Left lung (tissue), 10 donors: ENCODE data around the gene GSX2. TPM values are rescaled to one million over a fixed set of nuclear protein-coding genes. Genes with fewer than 3 reads are reported as not detected.

Experiments
- ATAC-seq: fragments of 200-7000 bp; cut with Tn5 transposase; one replicate; pipeline ENCODE4 v1.9.1; 2020; ENCODE audit warnings: moderate library complexity
- DNase-seq, 4 donors: peaks; one replicate each; pipeline ENCODE4 v3.0.0-alpha.2; 2013 to 2020
- H3K27ac ChIP-seq, 2 donors: fragments of 200-600 bp; sonication (generic) in 1 of 2; one replicate each; pipeline versions ENCODE4 v1.5.0 to v1.8.0; 2020 to 2021
- H3K27me3 ChIP-seq, 2 donors: fragments of 200-600 bp; sonication (generic) in 1 of 2; one replicate each; pipeline versions ENCODE4 v1.5.0 to v1.8.0; 2020 to 2021
- H3K36me3 ChIP-seq, 2 donors: fragments of 200-600 bp; sonication (generic) in 1 of 2; one replicate each; pipeline versions ENCODE4 v1.5.0 to v1.8.0; 2020 to 2021
- H3K4me1 ChIP-seq, 2 donors: fragments of 200-600 bp; one replicate each; pipeline ENCODE4 v1.8.0; 2021
- H3K4me3 ChIP-seq, 2 donors: fragments of 200-600 bp; sonication (generic) in 1 of 2; one replicate each; pipeline versions ENCODE4 v1.5.0 to v1.8.0; 2020 to 2021; ENCODE audit warnings: mild to moderate bottlenecking in 1 of 2
- H3K9me3 ChIP-seq, 2 donors: fragments of 200-600 bp; sonication (generic) in 1 of 2; one replicate each; pipeline versions ENCODE4 v1.5.0 to v1.8.0; 2020 to 2021
- intact Hi-C, 2 donors: fragments of 100-400 bp; cut with DNase I; formaldehyde crosslinking; loops; one replicate each; pipeline versions ENCODE4 v1.11.2 to v1.14.2; 2022
- polyA plus RNA-seq, 6 donors: library from polyadenylated mRNA; unstranded; fragments of 120-200 nt; gene quantifications; one replicate each; pipeline ENCODE4 v1.2.1, GENCODE V29; 2013; ENCODE audit not compliant: insufficient read length in 6 of 6
- total RNA-seq, 2 donors: library from RNA; stranded (reverse); fragmentation: NEBNext Ultra II Directional; extraction: Animal tissue kit (Norgen Biotek cat#: 25700); gene quantifications; one replicate each; pipeline ENCODE4 v1.2.1, GENCODE V29; 2021
- TF ChIP-seq, protein P1 (sequence below), 2 donors: fragments of 200-600 bp; sonication (generic) in 1 of 2; IDR thresholded peaks; one replicate each; pipeline versions ENCODE4 v1.5.0 to v1.8.0; 2021; ENCODE audit warnings: antibody characterized with exemption in 2 of 2
- donor health status: DM: no; HTN: yes; CAD: no.
- donor health status: DM: no; HTN: no; CAD: no.

GSX2 gene
- total and polyA plus RNA-seq, 8 donors, result not detected

DNA sequence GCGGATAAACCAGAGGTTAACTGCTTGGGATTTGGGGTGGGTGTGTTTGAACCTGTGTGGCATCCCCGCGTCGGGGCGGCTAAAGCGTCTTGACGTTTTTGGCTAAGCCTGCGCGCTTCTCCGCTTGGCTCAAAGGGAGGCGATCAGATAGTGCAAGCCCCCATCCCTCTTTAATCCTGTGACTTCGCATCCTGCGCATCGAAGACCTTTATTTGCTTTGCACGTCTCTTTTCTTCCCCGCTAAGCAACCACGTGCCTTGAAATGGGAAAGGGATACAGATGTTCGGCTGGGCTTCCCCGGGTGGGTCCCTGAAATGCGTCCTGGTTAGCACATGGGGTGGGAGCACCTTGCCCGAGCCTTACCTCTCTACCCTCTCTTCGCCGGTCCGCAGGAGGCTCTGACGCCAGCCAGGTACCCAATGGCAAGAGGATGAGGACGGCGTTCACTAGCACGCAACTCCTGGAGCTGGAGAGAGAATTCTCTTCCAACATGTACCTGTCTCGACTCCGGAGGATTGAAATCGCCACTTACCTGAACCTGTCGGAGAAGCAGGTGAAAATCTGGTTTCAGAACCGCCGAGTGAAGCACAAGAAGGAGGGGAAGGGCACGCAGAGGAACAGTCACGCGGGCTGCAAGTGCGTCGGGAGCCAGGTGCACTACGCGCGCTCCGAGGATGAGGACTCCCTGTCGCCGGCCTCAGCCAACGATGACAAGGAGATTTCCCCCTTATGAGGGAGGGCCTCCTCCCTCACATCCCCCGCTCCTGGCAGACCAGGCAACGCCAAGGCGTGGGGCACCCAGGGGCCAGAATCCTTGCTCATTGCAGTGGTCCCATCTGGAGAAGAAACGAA, 1.5 kb downstream of the GSX2 start:
- H3K9me3 ChIP-seq, result no peaks in the 10 kb centered on the region
- intact Hi-C loops, result no loop called here
- no peak for ATAC-seq
- no peaks in the 10 kb centered on the region for H3K36me3 ChIP-seq
- H3K27ac ChIP-seq, result no peak overlapping the region
- no peak for DNase-seq
- H3K27me3 ChIP-seq, result peaks cover 95 to 100% of the 10 kb centered on the region in 2 donors
- peaks cover 12 to 30% of the 10 kb centered on the region in 2 donors for H3K4me1 ChIP-seq
- TF ChIP-seq, protein P1, sequence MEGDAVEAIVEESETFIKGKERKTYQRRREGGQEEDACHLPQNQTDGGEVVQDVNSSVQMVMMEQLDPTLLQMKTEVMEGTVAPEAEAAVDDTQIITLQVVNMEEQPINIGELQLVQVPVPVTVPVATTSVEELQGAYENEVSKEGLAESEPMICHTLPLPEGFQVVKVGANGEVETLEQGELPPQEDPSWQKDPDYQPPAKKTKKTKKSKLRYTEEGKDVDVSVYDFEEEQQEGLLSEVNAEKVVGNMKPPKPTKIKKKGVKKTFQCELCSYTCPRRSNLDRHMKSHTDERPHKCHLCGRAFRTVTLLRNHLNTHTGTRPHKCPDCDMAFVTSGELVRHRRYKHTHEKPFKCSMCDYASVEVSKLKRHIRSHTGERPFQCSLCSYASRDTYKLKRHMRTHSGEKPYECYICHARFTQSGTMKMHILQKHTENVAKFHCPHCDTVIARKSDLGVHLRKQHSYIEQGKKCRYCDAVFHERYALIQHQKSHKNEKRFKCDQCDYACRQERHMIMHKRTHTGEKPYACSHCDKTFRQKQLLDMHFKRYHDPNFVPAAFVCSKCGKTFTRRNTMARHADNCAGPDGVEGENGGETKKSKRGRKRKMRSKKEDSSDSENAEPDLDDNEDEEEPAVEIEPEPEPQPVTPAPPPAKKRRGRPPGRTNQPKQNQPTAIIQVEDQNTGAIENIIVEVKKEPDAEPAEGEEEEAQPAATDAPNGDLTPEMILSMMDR (IDR thresholded peaks at IDR 0.05), result no peak
- H3K4me3 ChIP-seq, result no peak overlapping the region

DNA sequence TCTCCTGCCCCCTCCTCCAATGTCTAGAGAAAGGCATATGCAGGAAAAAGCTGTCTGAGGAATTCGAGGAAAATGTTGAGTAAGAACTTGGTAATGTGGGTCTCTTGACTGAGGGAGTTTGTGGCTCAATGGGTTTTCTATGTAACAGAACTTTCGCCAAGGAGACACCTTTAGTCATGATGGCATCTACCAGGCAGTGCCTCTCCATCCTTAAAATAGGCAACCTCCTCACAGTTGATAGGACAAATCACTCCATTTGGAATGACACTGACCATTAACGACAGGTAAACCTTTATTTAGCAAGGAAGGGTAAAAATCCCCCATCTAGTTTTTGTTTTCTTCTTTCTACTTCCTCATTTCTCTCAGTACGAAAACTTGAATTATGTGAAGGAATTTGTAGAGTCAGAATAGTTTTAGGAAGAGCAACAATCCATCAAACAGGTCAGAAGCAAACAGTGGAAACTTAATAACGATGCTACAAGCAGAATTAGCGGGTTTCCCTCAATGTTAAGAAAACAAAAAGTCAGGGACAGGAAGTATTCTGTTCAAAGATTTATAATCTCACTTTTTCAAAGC, 2.7 kb downstream of the GSX2 start:
- no peak overlapping the region for H3K4me3 ChIP-seq
- H3K27ac ChIP-seq, result no peak overlapping the region
- no peak for DNase-seq
- ATAC-seq, result no peak
- intact Hi-C loops, result no loop called here
- no peaks in the 10 kb centered on the region for H3K36me3 ChIP-seq
- peaks cover 94 to 100% of the 10 kb centered on the region in 2 donors for H3K27me3 ChIP-seq
- H3K4me1 ChIP-seq, result peaks cover 12 to 30% of the 10 kb centered on the region in 2 donors
- TF ChIP-seq, protein P1 (IDR thresholded peaks at IDR 0.05), result no peak
- H3K9me3 ChIP-seq, result no peaks in the 10 kb centered on the region

DNA sequence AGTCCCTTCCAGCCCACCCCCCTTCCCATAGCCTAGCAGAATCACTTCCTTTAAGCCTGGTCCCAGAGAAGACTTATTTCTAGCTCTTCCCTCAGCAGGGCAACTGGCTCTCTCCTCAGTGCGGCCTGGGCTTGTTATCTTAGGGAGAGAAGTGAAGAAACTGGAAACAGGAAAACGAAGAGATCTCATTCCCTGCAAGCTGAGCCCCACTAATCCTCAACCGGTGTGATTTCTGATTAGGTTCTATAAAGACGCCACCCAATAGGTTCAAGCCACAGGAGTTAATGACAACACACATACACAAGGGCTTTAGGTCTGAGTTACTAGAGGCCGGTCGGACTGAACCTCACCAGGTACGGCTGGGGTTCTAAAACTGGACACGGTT, 3.2 kb downstream of the GSX2 start:
- no peak for ATAC-seq
- TF ChIP-seq, protein P1 (IDR thresholded peaks at IDR 0.05), result no peak
- Histone ChIP-seq H3K36me3 (no peaks in the 10 kb centered on the region), H3K27me3 (peaks cover 94 to 100% of the 10 kb centered on the region in 2 donors), H3K4me1 (peaks cover 12 to 30% of the 10 kb centered on the region in 2 donors), H3K9me3 (no peaks in the 10 kb centered on the region), H3K27ac (no peak overlapping the region), H3K4me3 (no peak overlapping the region)
- intact Hi-C loops, result no loop called here
- no peak for DNase-seq

DNA sequence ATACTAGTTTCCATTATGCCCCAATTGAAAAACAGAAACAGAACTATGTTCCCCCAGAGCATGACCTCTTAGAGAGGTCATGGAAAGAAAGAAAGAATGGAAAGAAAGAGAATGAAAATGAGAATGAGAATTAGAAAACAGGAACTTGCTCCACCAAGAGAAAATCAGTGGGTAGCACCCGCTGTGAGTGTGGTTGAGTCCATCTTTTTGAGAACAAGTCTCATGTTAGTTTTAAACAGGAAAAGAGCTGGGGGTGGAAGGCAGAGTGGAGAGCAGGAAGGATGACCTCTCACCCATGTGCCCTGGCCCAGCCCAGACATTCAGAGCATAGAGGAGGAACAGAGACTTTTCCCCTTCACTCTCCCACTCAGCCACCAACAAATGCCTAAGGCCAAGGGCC, 4.9 kb downstream of the GSX2 start:
- DNase-seq (no peak), ATAC-seq (no peak)
- Histone ChIP-seq H3K36me3 (no peaks in the 10 kb centered on the region), H3K27me3 (peaks cover 94 to 100% of the 10 kb centered on the region in 2 donors), H3K4me1 (peaks cover 11 to 22% of the 10 kb centered on the region in 2 donors), H3K9me3 (no peaks in the 10 kb centered on the region), H3K27ac (no peak overlapping the region), H3K4me3 (no peak overlapping the region)
- intact Hi-C loops, result no loop called here
- TF ChIP-seq, protein P1 (IDR thresholded peaks at IDR 0.05), result no peak

DNA sequence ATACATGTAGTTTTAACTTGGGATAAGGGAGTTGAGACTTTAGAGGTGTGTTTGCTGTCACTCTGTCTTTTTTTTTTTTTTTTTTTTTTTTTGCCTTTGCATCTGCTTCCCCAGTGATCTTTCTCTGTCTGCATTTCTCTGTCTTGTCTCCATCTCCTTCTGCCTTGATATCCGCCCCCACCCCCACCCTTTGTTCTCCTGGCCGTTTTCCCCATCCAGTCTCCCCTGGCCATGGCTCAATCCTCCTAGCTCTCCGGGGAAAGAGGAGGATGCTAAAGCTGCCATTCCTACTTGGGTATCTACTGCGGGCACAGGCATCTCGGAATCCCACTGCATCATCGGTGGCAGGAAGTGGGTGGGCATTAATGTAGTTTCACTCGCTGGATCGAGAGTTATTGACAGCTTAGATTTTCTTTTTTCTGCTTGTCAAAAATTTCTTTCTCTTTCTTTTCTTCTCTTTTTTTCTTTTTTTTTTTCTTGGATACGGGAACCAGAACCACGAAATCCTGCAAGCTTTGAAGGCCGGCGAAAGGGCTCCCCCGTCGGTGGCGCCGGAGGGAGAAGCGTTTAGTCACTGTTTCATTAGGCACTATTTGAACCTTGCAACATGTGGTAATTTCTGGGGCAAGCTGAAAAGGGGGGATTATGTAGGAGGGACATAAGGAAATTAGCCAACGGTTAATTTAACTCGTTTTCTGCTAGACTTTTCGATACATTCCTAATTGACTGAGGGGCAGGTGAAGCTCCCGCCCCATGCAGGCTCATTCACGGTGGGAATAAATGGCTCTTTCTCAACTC, 8.2 kb downstream of the GSX2 start:
- H3K27ac ChIP-seq, result no peak overlapping the region
- no peaks in the 10 kb centered on the region for H3K36me3 ChIP-seq
- H3K9me3 ChIP-seq, result no peaks in the 10 kb centered on the region
- peaks cover 0 to 8% of the 10 kb centered on the region in 2 donors for H3K4me1 ChIP-seq
- intact Hi-C loops, result no loop called here
- TF ChIP-seq, protein P1 (IDR thresholded peaks at IDR 0.05), result no peak
- H3K4me3 ChIP-seq, result no peak overlapping the region
- DNase-seq, result no peak
- H3K27me3 ChIP-seq, result peaks cover 86 to 99% of the 10 kb centered on the region in 2 donors
- ATAC-seq, result no peak
